ENCODE data around the gene SHROOM3. TPM values are rescaled to one million over a fixed set of nuclear protein-coding genes. Genes with fewer than 3 reads are reported as not detected.

SHROOM3 gene
- total and polyA plus RNA-seq, 2 donors (not counting 3 experiments of a cell fraction or from before 2014, with no cell fraction given), result 2.7 to 6.7 TPM

GRCh38 chr4:76443376-76443775, 8.3 kb downstream of the SHROOM3 start:
- Histone ChIP-seq H3K27me3 (ENCODE audit: control insufficient read depth in 2 of 2, insufficient read depth in 2 of 2, low read length in 2 of 2) (peaks cover 31 to 41% of the 10 kb centered on the region in 2 experiments), H3K36me3 (ENCODE audit: control insufficient read depth in 2 of 2, extremely low read depth in 1 of 2, insufficient read depth in 2 of 2, low read length in 2 of 2) (no peaks in the 10 kb centered on the region), H3K79me2 (ENCODE audit: control insufficient read depth, insufficient read depth, low read length) (no peaks in the 10 kb centered on the region), H2AFZ (ENCODE audit: low read depth, low read length) (no peak overlapping the region), H3K9ac (replicated peaks; ENCODE audit: extremely low read depth, insufficient read depth, low read length) (no peak overlapping the region), H3K27ac (ENCODE audit: insufficient read depth, low read depth, low read length) (no peak overlapping the region), H4K20me1 (replicated peaks; ENCODE audit: control insufficient read depth, extremely low read depth, insufficient read depth, low read length) (no peaks in the 10 kb centered on the region), H3K4me1 (ENCODE audit: control insufficient read depth, extremely low read depth, insufficient read depth, low read length) (peaks cover 5% of the 10 kb centered on the region), H3K4me2 (ENCODE audit: insufficient read depth, low read length) (no peak overlapping the region), H3K4me3 (replicated peaks in 1 of 3; ENCODE audit: insufficient read depth in 1 of 3, low read depth in 1 of 3, low read length in 3 of 3) (no peak overlapping the region), H3K9me3 (replicated peaks; ENCODE audit: control insufficient read depth, insufficient read depth, low read length) (no peaks in the 10 kb centered on the region), H3K9me1 (replicated peaks; ENCODE audit: control insufficient read depth, extremely low read depth, insufficient read depth, low read length) (no peaks in the 10 kb centered on the region)
- intact Hi-C loops (cut with micrococcal nuclease) (no loop called here), dilution Hi-C loops (cut with MboI; ENCODE audit: extremely low pct_ligation_motif_present, low sequenced_read_pairs) (no loop called here)
- POLR2A ChIA-PET, result no interaction called here
- CTCF ChIA-PET, result interaction anchor here (1.6 kb wide), 1 partner anchor 61 kb away, joined by 10 read pairs; no protein-coding TSS in a partner anchor
- FAIRE-seq (no peak), DNase-seq (ENCODE audit: low read depth, low spot score) (no peak)
- TF ChIP-seq POLR2AphosphoS5 (IDR thresholded peaks at IDR 0.05; ENCODE audit: insufficient read depth, low read depth, low read length), result no peak
- no peak for TF ChIP-seq MYC (IDR thresholded peaks at IDR 0.05; ENCODE audit: low read depth, low read length)
- TF ChIP-seq FOS (IDR thresholded peaks at IDR 0.05; ENCODE audit: borderline replicate concordance, insufficient read depth, low read length), result no peak
- no peak for TF ChIP-seq GATA2 (IDR thresholded peaks at IDR 0.05; ENCODE audit: insufficient read depth, insufficient read length, low read depth, low read length)
- TF ChIP-seq JUN (IDR thresholded peaks at IDR 0.05; ENCODE audit: borderline replicate concordance, insufficient read depth, insufficient read length, low read depth), result no peak
- TF ChIP-seq CTCF (IDR thresholded peaks at IDR 0.05; ENCODE audit: extremely low read depth in 1 of 2, insufficient read depth in 1 of 2, low read depth in 1 of 2, low read length in 2 of 2), result no peak
- no TSS peak for BruUV-seq (replicated peaks)

- Histone ChIP-seq H3K27ac (ENCODE audit: insufficient read depth, low read depth, low read length) (no peak overlapping the region), H3K4me3 (replicated peaks in 1 of 3; ENCODE audit: insufficient read depth in 1 of 3, low read depth in 1 of 3, low read length in 3 of 3) (no peak overlapping the region), H4K20me1 (replicated peaks; ENCODE audit: control insufficient read depth, extremely low read depth, insufficient read depth, low read length) (no peaks in the 10 kb centered on the region), H2AFZ (ENCODE audit: low read depth, low read length) (no peak overlapping the region), H3K4me1 (ENCODE audit: control insufficient read depth, extremely low read depth, insufficient read depth, low read length) (peaks cover 24% of the 10 kb centered on the region), H3K36me3 (ENCODE audit: control insufficient read depth in 2 of 2, extremely low read depth in 1 of 2, insufficient read depth in 2 of 2, low read length in 2 of 2) (no peaks in the 10 kb centered on the region), H3K79me2 (ENCODE audit: control insufficient read depth, insufficient read depth, low read length) (no peaks in the 10 kb centered on the region), H3K9me1 (replicated peaks; ENCODE audit: control insufficient read depth, extremely low read depth, insufficient read depth, low read length) (no peaks in the 10 kb centered on the region), H3K9ac (replicated peaks; ENCODE audit: extremely low read depth, insufficient read depth, low read length) (no peak overlapping the region), H3K4me2 (ENCODE audit: insufficient read depth, low read length) (no peak overlapping the region), H3K9me3 (replicated peaks; ENCODE audit: control insufficient read depth, insufficient read depth, low read length) (no peaks in the 10 kb centered on the region), H3K27me3 (ENCODE audit: control insufficient read depth in 2 of 2, insufficient read depth in 2 of 2, low read length in 2 of 2) (peaks cover 14 to 19% of the 10 kb centered on the region in 2 experiments)
- no TSS peak for BruUV-seq (replicated peaks)
- no peak for FAIRE-seq
- TF ChIP-seq, protein P1, sequence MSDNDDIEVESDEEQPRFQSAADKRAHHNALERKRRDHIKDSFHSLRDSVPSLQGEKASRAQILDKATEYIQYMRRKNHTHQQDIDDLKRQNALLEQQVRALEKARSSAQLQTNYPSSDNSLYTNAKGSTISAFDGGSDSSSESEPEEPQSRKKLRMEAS (IDR thresholded peaks at IDR 0.05; ENCODE audit: insufficient read depth, insufficient read length), result no peak
- TF ChIP-seq EZH2 (IDR thresholded peaks at IDR 0.05; ENCODE audit: borderline replicate concordance, low read depth, low read length, severe bottlenecking) (no peak), JUN (IDR thresholded peaks at IDR 0.05; ENCODE audit: borderline replicate concordance, insufficient read depth, insufficient read length, low read depth) (no peak), CTCF (IDR thresholded peaks at IDR 0.05; ENCODE audit: extremely low read depth in 1 of 2, insufficient read depth in 1 of 2, low read depth in 1 of 2, low read length in 2 of 2) (no peak), POLR2A (IDR thresholded peaks at IDR 0.05; ENCODE audit: low read depth, low read length) (no peak), GATA2 (IDR thresholded peaks at IDR 0.05; ENCODE audit: insufficient read depth, insufficient read length, low read depth, low read length) (no peak), FOS (IDR thresholded peaks at IDR 0.05; ENCODE audit: borderline replicate concordance, insufficient read depth, low read length) (no peak), MYC (IDR thresholded peaks at IDR 0.05; ENCODE audit: low read depth, low read length) (no peak), POLR2AphosphoS5 (IDR thresholded peaks at IDR 0.05; ENCODE audit: insufficient read depth, low read depth, low read length) (no peak)
- intact Hi-C loops (cut with micrococcal nuclease) (no loop called here), dilution Hi-C loops (cut with MboI; ENCODE audit: extremely low pct_ligation_motif_present, low sequenced_read_pairs) (no loop called here)
- CTCF ChIA-PET, result no interaction called here
- POLR2A ChIA-PET, result no interaction called here
- DNase-seq (ENCODE audit: low read depth, low spot score), result no peak
Observed at GRCh38 chr4:76445911-76446310, 10.9 kb downstream of the SHROOM3 start.

Data from endothelial cell of umbilical vein (primary cell).